ENCODE results near the gene PJA2.

Gene PJA2

GRCh38 chr5:109408991-109409843, 557 bp downstream of the PJA2 start:
- DNase-seq (ENCODE audit: low read depth, low spot score) = no peak

DNA sequence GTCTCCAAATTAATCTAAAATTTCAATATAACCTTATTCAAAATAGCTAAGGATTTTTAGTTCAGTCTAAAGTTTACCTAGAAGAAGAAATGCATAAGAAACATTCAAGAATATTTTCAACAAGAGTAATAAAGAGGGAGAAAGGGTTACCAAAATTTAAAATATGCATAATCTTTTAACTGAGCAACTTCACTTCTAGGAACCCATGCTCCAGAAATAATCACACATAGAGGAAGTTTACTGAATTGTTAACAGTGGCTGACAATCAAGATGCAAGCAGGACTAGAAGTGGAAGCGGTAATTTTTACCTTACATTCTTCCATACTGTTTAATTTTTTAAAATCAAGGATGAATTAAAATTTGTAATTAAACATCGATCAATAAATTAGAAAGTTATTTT, 1.9 kb downstream of the PJA2 start:
- DNase-seq (ENCODE audit: low read depth, low spot score) = no peak

- DNase-seq (ENCODE audit: low read depth, low spot score) = no peak
Measured at GRCh38 chr5:109406719-109407118, 3.1 kb downstream of the PJA2 start.

GRCh38 chr5:109404428-109404960, 5.3 kb downstream of the PJA2 start:
- DNase-seq (ENCODE audit: low read depth, low spot score) = no peak

DNA sequence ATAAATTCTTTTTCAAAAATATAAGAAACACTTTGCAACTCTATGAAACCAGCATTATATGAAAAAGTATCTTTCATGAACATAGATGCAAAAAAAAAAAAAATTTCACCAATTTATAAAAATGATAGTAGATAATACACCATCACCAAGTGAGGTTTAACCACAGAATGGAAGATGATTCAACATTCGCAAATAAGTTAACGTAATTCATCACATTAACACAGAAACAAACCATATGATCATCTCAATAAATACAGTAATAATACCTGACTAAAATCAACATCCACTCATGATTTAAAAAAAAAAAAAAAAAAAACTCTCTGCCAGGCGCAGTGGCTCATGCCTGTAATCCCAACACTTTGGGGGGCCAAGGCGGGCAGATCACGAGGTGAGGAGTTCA, 6.3 kb downstream of the PJA2 start:
- DNase-seq (ENCODE audit: low read depth, low spot score) = no peak

DNA sequence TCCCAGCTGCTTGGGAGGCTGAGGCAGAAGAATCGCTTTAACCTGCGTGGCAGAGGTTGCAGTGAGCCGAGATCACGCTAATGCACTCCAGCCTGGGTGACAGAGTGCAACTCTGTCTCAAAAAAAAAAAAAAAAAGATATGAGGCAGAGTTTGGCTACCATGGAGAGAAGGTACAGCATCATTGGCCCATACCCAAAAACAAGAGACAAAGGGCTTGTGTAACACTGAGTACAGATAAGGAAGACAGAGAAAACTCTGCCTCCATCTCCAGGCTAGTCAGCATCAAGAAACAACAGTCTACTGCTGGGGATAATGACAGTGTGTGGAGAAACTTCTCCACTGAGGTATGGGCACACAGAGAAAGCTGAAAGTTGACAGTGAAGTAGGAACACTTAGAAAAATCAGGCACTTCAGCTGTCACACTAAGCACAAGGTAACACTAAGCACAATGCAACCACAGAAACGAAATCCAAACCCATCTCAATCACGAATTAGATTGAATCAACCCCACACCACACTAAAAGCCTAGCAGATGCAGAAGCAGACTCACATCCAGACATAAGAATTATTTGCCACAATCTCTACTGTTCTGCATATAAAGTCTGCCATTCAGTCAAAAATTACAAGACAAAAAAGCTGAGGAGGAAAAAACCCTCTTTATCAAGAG, 10.5 kb downstream of the PJA2 start:
- no peak for DNase-seq (ENCODE audit: low read depth, low spot score)

DNA sequence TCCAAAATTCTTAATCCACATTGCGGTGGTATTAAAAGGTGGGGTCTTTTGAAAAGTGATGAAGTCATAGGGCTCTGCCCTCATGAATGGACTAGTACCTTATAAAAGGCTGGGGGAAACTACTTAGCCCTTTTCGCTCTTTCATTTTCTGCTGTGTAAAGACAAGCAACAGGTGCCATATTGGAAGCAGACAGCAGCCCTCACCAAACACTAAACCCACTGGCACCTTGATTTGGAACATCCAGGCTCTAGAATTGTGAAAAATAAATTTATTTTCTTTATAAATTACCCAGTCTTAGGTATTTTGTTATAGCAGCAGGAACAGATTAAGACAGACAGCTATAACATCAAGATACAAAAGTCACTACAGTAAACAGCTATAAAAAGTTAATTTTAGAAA, 12.8 kb downstream of the PJA2 start:
- DNase-seq (ENCODE audit: low read depth, low spot score) = no peak

GRCh38 chr5:109394806-109395205, 15.0 kb downstream of the PJA2 start:
- DNase-seq (ENCODE audit: low read depth, low spot score) = no peak

GRCh38 chr5:109390188-109390587, 19.6 kb downstream of the PJA2 start:
- no peak for DNase-seq (ENCODE audit: low read depth, low spot score)

- no peak for DNase-seq (ENCODE audit: low read depth, low spot score)
Measured at GRCh38 chr5:109388407-109388806, 21.4 kb downstream of the PJA2 start.

GRCh38 chr5:109387408-109387974, 22.3 kb downstream of the PJA2 start:
- DNase-seq (ENCODE audit: low read depth, low spot score) = no peak

DNA sequence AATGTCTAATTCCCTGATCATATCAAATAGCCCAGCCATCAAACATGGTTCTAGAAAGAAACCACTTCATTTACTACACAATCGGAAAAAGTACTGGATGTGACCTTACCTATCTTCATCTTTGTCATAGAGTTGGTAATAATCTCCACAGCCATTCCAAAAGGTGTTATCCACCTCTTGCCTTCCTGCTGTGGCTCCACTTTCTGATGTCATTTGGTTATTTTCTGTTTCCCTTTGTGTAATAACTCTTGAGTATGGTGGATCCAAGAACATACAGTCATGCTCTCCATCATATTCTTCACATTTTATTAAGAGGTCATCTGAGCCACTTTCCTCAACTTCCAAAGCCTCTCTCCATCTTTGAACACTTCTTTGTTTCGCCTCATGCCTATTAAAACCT, 31.7 kb downstream of the PJA2 start:
- no peak for DNase-seq (ENCODE audit: low read depth, low spot score)

- DNase-seq (ENCODE audit: low read depth, low spot score) = no peak
Measured at GRCh38 chr5:109374625-109375024, 35.1 kb downstream of the PJA2 start.

- no peak for DNase-seq (ENCODE audit: low read depth, low spot score)
Measured at GRCh38 chr5:109373932-109374331, 35.8 kb downstream of the PJA2 start.

GRCh38 chr5:109370343-109370742, 39.4 kb downstream of the PJA2 start:
- no peak for DNase-seq (ENCODE audit: low read depth, low spot score)

DNA sequence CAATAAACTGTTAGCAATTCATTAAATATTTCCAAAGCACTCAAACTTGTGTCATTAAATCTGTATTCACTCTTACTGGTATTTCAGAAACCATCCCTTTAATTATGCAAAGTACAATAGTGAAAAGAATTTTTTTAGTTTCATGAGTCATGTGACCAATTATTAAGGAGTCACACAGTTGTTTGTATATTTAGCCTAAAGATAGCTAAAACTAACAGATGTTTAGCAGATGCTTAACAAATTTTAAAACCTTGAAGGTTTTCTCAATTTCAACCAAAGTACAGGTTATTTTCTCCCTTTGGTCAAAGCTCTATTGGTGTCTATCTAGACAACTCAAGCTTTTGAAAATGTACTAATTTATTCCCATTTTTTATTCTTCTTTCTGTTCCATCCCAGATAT, 44.1 kb downstream of the PJA2 start:
- no peak for DNase-seq (ENCODE audit: low read depth, low spot score)

DNA sequence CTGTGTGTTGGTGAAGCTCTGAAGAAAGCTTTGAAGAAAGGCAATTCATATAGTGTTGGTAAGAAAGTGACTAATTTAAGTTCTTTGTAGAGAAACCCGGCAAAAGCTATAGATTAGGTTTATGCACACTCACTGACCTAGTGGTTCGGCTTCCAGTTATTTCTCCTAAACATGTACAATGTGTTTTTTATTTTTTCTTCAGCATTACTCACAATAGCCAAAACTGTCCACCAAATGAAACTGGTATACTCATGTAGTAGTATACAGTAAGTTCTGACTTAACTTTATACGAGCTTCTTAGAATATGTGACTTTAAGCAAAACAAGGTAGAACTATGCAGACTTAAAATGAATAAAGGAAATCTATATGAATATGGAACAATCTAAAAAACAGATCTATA, 44.8 kb downstream of the PJA2 start:
- no peak for DNase-seq (ENCODE audit: low read depth, low spot score)

DNA sequence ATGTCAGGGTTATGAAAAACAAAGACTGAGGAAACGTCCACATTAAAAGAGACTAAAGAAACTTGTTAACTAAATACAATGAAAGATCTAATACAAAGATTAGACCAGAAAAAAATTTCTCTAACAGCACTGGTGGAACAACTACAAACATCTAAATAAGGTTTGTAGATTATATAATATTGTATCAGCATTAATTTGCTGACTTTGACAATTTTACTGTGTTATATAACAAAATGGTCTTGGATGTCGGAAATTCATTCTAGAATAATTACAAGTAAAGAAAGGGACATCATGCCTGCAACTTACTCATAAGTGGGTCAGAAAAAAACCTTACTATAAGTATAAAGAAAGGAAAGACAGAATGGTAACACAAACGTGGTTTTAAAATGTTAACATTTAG, 50.1 kb downstream of the PJA2 start:
- no peak for DNase-seq (ENCODE audit: low read depth, low spot score)

- no peak for DNase-seq (ENCODE audit: low read depth, low spot score)
Measured at GRCh38 chr5:109357807-109358206, 52.0 kb downstream of the PJA2 start.

GRCh38 chr5:109354761-109355160, 55.0 kb downstream of the PJA2 start:
- no peak for DNase-seq (ENCODE audit: low read depth, low spot score)

GRCh38 chr5:109351988-109352864, 57.5 kb downstream of the PJA2 start:
- no peak for DNase-seq (ENCODE audit: low read depth, low spot score)
